ENCODE measurements around the gene B3GAT1.

The B3GAT1 gene

GRCh38 chr11:134442246-134442645 lies 30.2 kb upstream of the B3GAT1 start:
- no peak for DNase-seq

DNA sequence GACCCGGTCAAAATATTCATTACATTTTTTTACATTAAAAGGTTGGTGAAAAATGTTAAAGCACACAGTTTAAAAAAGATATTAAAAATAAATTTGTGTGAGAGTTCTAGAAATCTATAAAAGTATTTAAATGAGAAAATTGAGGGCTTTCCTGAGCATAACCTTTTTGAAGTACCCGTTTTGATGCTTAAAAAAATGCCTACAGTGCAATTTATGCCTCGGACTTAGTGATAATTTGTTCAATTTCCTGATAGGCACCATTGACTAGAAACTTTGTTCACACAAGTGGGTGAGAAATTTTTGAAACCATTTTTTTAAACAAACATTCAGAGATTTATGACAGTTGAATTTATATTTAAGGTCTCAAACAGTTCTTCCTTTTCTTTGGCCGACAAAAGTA lies 29.7 kb upstream of the B3GAT1 start:
- no peak for DNase-seq

- no peak for DNase-seq
Measured at GRCh38 chr11:134441281-134441680, 29.2 kb upstream of the B3GAT1 start.

DNA sequence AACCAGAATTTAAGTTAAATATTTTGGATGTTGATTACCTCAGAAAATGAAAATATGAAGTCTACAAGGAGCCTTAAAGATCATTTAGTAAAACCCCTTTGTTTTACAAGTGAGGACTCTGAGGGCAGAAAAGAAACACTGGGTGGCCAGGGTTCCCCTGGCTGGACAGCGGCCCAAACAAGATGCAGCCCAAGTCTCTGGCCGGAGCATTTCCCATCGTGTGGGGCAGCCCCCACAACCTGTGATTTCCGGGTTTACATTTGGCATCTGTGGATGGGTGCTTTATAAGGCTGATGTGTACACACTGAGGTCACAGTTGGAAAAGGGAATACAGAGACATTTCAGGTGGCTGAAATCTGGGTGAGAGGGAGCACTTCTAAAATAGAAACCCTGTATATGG lies 28.8 kb upstream of the B3GAT1 start:
- no peak for DNase-seq

DNA sequence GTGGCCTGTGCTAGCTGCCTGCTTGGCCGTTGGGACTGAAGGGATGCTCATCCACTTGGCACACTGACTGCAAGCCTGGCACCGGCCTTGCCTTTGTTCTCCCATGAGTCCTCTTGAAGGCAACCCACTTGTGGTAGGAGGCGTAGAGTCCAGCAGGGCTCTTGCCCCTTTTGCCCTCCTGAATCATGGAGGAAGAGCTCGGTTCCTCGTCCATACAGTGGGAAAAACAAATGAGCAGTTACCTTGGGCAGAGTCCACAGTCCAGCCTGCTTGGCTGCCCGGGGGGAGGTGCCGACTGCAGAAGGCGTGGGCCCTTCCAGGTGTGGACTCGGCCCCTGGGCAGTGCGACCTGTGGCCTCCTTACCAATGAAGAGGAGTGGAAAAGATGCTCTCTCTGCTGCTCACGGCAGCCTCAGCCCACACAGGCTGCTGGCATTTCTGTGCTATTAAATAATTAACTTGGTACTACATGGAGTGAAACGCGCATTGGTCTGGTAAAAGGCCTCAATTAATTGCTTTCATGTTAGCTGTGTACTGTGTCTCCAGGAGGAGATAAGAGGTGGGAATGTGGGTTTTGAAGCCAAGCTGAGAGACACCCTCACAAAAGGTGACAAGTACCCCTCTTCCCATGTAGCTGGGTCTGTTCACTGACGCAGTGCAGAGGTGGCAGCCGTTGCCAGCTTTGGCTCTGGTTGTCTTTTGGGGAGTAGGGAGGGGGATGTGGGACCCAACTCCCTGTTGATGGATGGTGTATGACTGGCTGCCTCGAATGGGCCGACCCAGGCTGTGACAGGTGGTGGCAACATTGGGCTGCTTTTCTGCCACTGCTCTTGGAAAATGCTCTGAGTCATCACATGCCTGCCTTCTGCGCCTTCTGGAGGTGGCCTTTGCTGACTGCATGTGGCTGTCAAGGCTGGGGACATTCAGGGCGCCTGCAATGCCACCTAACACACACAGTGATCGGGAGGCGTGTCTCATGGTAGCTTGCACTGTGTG lies 26.8 kb upstream of the B3GAT1 start:
- DNase-seq: peak in 19 of 58 donors; percentile 9 to 68 (median 37)

DNA sequence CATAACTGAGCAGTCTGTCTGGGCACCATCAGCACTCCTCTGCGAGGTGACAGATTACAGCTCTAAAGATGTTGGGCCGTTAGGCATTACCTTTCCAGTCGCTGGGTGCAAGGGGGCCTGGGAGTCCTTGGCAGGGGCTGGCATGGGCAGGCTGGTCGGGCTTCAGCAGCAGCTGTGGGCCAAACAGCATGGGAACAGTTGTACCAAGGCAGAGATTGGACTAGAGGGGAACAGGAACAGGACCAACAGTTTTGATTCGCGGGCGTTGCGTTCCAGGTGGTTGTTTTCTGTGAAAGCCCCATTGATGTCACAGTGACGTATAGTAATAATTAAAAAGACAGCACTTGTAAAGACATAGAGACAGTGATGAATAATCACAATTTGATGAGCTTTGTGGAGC lies 25.8 kb upstream of the B3GAT1 start:
- no peak for DNase-seq

GRCh38 chr11:134436781-134437180 lies 24.7 kb upstream of the B3GAT1 start:
- DNase-seq: no peak

- DNase-seq: no peak
Measured at GRCh38 chr11:134433806-134434205, 21.8 kb upstream of the B3GAT1 start.

DNA sequence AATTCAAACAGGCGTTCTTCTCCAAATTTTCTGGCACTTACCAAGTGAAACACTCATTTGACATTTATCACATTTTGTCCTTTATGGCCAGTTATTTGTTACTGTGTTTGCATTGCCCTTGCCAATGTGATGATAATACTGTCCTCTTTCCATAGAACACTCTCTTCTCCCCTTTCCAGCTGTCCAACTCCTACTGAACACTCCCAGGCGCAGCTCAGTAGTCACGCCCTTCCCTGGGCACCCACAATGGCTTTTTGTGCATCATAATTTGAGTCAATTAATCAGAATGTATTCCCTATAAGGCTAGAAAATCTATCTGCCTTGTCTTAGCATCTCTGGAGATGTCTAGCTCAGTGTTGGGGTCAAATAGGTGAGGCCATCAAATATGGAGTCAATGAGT lies 21.2 kb upstream of the B3GAT1 start:
- DNase-seq: peak in 2 of 58 donors; percentile 26 to 37

- DNase-seq: no peak
Measured at GRCh38 chr11:134432776-134433175, 20.7 kb upstream of the B3GAT1 start.

DNA sequence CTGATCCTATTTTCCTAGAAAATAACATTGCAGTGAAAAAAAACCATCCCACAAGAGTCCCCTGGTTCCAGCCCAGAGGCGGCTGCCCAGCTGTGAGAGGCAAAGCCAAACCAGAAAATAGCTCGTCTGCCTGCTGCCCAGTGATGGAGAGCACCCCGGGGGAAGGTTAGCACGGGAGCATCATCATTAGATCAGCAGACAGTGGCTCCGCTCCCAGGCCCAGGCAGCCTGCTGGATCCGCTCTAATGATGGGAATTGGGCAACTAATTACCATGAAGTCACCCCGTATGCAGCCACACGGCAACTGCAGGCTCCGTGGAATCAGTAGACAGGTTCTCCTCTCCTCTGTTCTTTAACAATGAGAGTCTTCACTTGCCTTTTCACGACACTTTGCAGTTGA lies 17.1 kb upstream of the B3GAT1 start:
- DNase-seq: no peak

DNA sequence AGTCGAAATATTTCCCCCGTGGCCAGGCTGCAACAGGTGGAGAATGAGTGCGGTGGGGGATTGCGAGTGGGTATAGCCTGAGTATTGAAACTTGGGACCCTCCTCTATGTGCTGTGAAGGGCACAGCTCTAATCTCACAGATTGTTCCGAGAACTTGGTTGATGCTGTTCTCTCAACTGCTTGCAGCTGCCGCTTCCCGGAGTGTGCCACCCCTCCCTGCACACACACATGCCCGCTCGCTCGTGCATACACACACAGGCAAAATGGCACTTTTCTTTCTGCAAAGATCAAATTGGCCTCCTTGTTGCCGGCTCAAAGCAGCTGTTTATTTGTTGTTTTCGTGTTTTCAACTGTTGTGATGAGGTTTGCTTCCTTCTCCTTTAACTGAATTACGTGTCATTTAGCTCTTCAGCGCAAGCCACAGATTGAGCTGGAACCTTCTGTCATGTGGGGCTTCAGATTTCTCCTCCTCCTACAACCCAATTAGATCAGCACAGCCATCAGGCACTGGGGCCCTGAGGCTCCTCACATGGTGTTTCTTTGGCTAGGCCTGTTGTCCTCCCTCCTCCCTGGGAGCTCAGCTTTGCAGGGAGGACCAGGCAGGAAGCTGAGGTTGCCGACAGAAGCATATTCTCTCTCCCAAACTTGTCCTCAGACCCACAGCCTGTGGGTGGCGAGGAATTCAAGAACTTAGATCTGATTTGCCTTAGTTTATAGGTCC lies 13.9 kb upstream of the B3GAT1 start:
- peak in 18 of 58 donors; percentile 34 to 72 (median 52) for DNase-seq

- peak in 1 of 58 donors; percentile 28 for DNase-seq
Measured at GRCh38 chr11:134425413-134425812, 13.4 kb upstream of the B3GAT1 start.

DNA sequence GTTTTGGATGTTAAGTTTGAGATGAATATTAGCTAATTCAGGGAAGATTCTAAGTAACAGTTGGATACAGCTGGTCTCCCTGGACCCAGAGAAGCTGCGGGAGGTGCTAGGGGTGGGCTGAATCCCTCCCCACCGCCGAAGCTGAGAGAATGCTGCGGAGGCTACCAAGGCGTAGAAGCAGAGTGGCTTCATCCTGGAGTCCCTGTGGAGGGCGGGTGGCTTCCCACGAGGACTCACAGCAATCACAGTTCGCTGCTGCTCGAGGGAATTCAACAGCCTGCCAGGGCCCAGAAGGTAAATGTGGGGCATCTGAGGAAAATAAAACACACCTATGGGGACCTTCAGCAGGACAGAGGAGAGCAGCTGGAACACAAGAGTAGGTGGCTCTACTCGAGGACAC lies 11.1 kb upstream of the B3GAT1 start:
- no peak for DNase-seq

GRCh38 chr11:134417871-134418840 lies 6.1 kb upstream of the B3GAT1 start:
- DNase-seq: no peak

GRCh38 chr11:134416726-134417125 lies 4.7 kb upstream of the B3GAT1 start:
- DNase-seq: no peak

- peak in 25 of 58 donors; percentile 17 to 69 (median 47) for DNase-seq
Measured at GRCh38 chr11:134414766-134415765, 3.0 kb upstream of the B3GAT1 start.

DNA sequence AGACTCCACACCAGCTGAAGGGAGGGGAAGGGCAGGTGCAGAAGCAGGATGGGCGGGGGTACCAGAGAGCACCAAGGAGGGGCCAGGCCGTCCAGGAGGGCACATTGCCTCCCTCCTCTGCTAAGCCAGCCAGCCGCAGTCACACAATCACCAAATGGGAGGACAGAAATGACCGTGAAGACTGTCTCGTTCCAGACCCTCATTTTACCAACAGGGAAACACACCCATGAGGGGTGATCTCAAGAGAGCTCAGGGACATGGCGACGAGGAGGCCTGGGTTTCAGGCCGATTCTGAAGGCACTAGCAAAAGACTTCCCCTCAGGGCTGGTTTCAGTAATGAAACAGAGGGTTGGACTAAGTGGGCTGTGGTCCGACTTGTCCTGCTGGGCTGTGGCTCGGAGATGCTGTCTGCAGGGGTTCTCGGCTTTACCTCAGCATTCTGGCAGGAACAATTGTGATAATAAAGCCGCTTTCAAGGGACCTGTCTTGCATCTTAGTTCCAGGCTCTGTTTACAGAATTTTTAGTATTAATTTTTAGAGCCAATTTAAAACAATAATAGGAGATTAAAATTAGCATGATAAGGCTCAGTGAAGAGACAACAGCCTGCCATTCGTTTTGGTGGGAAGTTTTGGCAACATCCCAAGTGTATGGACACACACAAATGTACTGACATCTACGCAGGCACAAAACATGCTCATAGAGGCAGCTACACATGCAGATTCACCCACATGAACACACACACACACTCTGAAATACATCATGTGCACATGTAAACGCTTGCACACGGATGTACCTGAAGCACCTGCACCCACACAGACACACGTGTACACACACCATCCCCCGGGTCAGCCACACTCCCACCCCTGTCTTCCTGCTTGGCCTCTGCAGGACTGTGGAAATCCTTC lies 2.0 kb upstream of the B3GAT1 start:
- DNase-seq: peak in 2 of 58 donors; percentile 32 to 49

Measured in anterior cingulate cortex (tissue), 58 donors.